ENCODE data around the gene ALCAM.
"Not testable (repeated sequence)": the region's sequence is repeated elsewhere in the genome, so short reads cannot be mapped to it uniquely, and the experiment has no call there.

Gene ALCAM

GRCh38 chr3:105599350-105599749 lies 232.6 kb downstream of the ALCAM start:
- no peak overlapping the region for H3K4me3 ChIP-seq (ENCODE audit: low read length)
- H3F3A ChIP-seq (ENCODE audit: insufficient read depth, low read length), result no peaks in the 10 kb centered on the region
- no peak overlapping the region for H3K9ac ChIP-seq (ENCODE audit: low read length)
- no peak for DNase-seq
- H3K4me2 ChIP-seq (ENCODE audit: low read depth, low read length), result no peak overlapping the region
- H3K4me1 ChIP-seq (ENCODE audit: low read length), result no peaks in the 10 kb centered on the region
- no peaks in the 10 kb centered on the region for H3K79me2 ChIP-seq (ENCODE audit: low read length)
- H3K27ac ChIP-seq (ENCODE audit: low read length), result no peak overlapping the region
- H3K9me3 ChIP-seq (replicated peaks; ENCODE audit: insufficient read depth, low read length), result no peaks in the 10 kb centered on the region
- no peaks in the 10 kb centered on the region for H3K9me2 ChIP-seq (replicated peaks; ENCODE audit: insufficient read depth, low read length)
- no peak overlapping the region for H2AFZ ChIP-seq (ENCODE audit: low read length)
- H4K20me1 ChIP-seq (ENCODE audit: insufficient read depth, low read length), result no peaks in the 10 kb centered on the region
- no peaks in the 10 kb centered on the region for H3K27me3 ChIP-seq (replicated peaks; ENCODE audit: insufficient read depth, low read length)
- H3K36me3 ChIP-seq (replicated peaks; ENCODE audit: insufficient read depth, low read length), result no peaks in the 10 kb centered on the region
- TF ChIP-seq EZH2phosphoT487 (IDR thresholded peaks at IDR 0.05; ENCODE audit: low read length) (no peak), EZH2 (optimal IDR thresholded peaks at IDR 0.05; ENCODE audit: low read depth, low read length) (no peak)
- TF ChIP-seq, protein P1, sequence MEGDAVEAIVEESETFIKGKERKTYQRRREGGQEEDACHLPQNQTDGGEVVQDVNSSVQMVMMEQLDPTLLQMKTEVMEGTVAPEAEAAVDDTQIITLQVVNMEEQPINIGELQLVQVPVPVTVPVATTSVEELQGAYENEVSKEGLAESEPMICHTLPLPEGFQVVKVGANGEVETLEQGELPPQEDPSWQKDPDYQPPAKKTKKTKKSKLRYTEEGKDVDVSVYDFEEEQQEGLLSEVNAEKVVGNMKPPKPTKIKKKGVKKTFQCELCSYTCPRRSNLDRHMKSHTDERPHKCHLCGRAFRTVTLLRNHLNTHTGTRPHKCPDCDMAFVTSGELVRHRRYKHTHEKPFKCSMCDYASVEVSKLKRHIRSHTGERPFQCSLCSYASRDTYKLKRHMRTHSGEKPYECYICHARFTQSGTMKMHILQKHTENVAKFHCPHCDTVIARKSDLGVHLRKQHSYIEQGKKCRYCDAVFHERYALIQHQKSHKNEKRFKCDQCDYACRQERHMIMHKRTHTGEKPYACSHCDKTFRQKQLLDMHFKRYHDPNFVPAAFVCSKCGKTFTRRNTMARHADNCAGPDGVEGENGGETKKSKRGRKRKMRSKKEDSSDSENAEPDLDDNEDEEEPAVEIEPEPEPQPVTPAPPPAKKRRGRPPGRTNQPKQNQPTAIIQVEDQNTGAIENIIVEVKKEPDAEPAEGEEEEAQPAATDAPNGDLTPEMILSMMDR (IDR thresholded peaks at IDR 0.05; ENCODE audit: low read length), result no peak

DNA sequence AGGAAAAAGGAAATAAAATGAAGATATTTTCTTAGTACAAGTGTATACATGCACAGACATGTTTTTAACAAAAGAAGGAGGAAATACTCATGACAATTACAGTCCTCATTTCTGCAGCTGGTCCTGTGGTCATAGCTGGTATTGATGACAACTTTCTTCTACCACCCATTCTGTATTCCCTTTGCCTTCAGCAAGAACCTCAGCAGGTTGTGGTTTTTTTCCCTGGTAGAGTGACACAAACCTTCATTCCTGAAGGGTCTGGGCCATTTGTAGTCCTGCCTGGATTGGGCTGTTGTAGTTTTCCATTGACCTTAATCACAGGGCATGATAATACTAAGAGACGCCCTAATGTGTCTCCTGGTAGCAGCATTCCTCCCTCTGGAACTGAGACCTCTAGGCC lies 235.0 kb downstream of the ALCAM start:
- H3K27me3 ChIP-seq (replicated peaks; ENCODE audit: insufficient read depth, low read length); H3K4me2 ChIP-seq (ENCODE audit: low read depth, low read length); H2AFZ ChIP-seq (ENCODE audit: low read length); H3F3A ChIP-seq (ENCODE audit: insufficient read depth, low read length); H3K9me2 ChIP-seq (replicated peaks; ENCODE audit: insufficient read depth, low read length); H3K27ac ChIP-seq (ENCODE audit: low read length); H3K4me1 ChIP-seq (ENCODE audit: low read length); H3K36me3 ChIP-seq (replicated peaks; ENCODE audit: insufficient read depth, low read length); H4K20me1 ChIP-seq (ENCODE audit: insufficient read depth, low read length); H3K9me3 ChIP-seq (replicated peaks; ENCODE audit: insufficient read depth, low read length); H3K79me2 ChIP-seq (ENCODE audit: low read length); DNase-seq; H3K4me3 ChIP-seq (ENCODE audit: low read length); H3K9ac ChIP-seq (ENCODE audit: low read length): not testable (repeated sequence)

GRCh38 chr3:105602286-105602685 lies 235.6 kb downstream of the ALCAM start:
- not testable (repeated sequence) for H3K9me3 ChIP-seq (replicated peaks; ENCODE audit: insufficient read depth, low read length); H3K4me2 ChIP-seq (ENCODE audit: low read depth, low read length); H3K9ac ChIP-seq (ENCODE audit: low read length); DNase-seq; H3K9me2 ChIP-seq (replicated peaks; ENCODE audit: insufficient read depth, low read length); H3K36me3 ChIP-seq (replicated peaks; ENCODE audit: insufficient read depth, low read length); H3K79me2 ChIP-seq (ENCODE audit: low read length); H3K4me1 ChIP-seq (ENCODE audit: low read length); H2AFZ ChIP-seq (ENCODE audit: low read length); H3K27me3 ChIP-seq (replicated peaks; ENCODE audit: insufficient read depth, low read length); H3F3A ChIP-seq (ENCODE audit: insufficient read depth, low read length); H4K20me1 ChIP-seq (ENCODE audit: insufficient read depth, low read length); H3K4me3 ChIP-seq (ENCODE audit: low read length); H3K27ac ChIP-seq (ENCODE audit: low read length)

DNA sequence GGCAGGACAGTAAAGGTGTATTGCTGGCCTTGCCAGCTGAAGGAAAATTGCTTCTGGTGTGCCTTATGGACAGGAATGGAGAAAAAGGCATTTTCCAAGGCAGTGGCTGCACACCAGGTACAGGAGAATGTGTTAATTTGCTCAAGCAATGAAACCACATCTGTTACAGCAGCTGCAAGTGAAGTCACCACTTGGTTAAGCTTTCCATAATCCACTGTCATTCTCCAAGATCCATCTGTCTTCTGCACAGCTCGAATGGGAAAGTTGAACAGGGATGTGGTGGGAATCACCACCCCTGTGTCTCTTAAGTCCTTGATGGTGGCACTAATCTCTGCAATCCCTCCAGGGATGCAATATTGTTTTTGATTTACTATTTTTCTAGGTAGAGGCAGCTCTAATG lies 236.8 kb downstream of the ALCAM start:
- not testable (repeated sequence) for H3K9ac ChIP-seq (ENCODE audit: low read length); H4K20me1 ChIP-seq (ENCODE audit: insufficient read depth, low read length); H3K4me2 ChIP-seq (ENCODE audit: low read depth, low read length)

GRCh38 chr3:105606016-105606415 lies 239.3 kb downstream of the ALCAM start:
- Histone ChIP-seq H3K79me2 (ENCODE audit: low read length) (no peaks in the 10 kb centered on the region), H3K27ac (ENCODE audit: low read length) (no peak overlapping the region), H3K27me3 (replicated peaks; ENCODE audit: insufficient read depth, low read length) (no peaks in the 10 kb centered on the region), H4K20me1 (ENCODE audit: insufficient read depth, low read length) (no peaks in the 10 kb centered on the region), H3K9me2 (replicated peaks; ENCODE audit: insufficient read depth, low read length) (no peaks in the 10 kb centered on the region), H3K4me2 (ENCODE audit: low read depth, low read length) (no peak overlapping the region), H3K4me1 (ENCODE audit: low read length) (no peaks in the 10 kb centered on the region), H3K9me3 (replicated peaks; ENCODE audit: insufficient read depth, low read length) (no peaks in the 10 kb centered on the region), H2AFZ (ENCODE audit: low read length) (no peak overlapping the region), H3K9ac (ENCODE audit: low read length) (no peak overlapping the region), H3K36me3 (replicated peaks; ENCODE audit: insufficient read depth, low read length) (no peaks in the 10 kb centered on the region), H3F3A (ENCODE audit: insufficient read depth, low read length) (no peaks in the 10 kb centered on the region), H3K4me3 (ENCODE audit: low read length) (no peak overlapping the region)
- DNase-seq, result no peak
- TF ChIP-seq EZH2phosphoT487 (IDR thresholded peaks at IDR 0.05; ENCODE audit: low read length) (no peak), EZH2 (optimal IDR thresholded peaks at IDR 0.05; ENCODE audit: low read depth, low read length) (no peak)
- TF ChIP-seq, protein P1 (IDR thresholded peaks at IDR 0.05; ENCODE audit: low read length), result no peak

More for the DNA sequence above, 236.8 kb downstream of the ALCAM start:
- not testable (repeated sequence) for H3K9me2 ChIP-seq (replicated peaks; ENCODE audit: insufficient read depth, low read length); H3K27me3 ChIP-seq (replicated peaks; ENCODE audit: insufficient read depth, low read length); H2AFZ ChIP-seq (ENCODE audit: low read length); H3K4me3 ChIP-seq (ENCODE audit: low read length); H3K9me3 ChIP-seq (replicated peaks; ENCODE audit: insufficient read depth, low read length); H3K4me1 ChIP-seq (ENCODE audit: low read length); H3K36me3 ChIP-seq (replicated peaks; ENCODE audit: insufficient read depth, low read length); H3F3A ChIP-seq (ENCODE audit: insufficient read depth, low read length); H3K27ac ChIP-seq (ENCODE audit: low read length); H3K79me2 ChIP-seq (ENCODE audit: low read length); DNase-seq
